ENCODE measurements around the gene CGB7.

The CGB7 gene

GRCh38 chr19:49057636-49058234 lies at the start of gene CGB7:
Gene CGB7, minus strand, starts transcription at chr19:49057749. Its CDS starts 2,374 bp downstream, at chr19:49055375.
- DNase-seq = peak; percentile 63

GRCh38 chr19:49106648-49107135 lies 49.1 kb upstream of the CGB7 start:
- DNase-seq = peak; percentile 55

- peak; percentile 66 for DNase-seq
Measured at GRCh38 chr19:49104229-49104864, 46.8 kb upstream of the CGB7 start.

- no peak for DNase-seq
Measured at GRCh38 chr19:49103331-49104085, 46.0 kb upstream of the CGB7 start.

GRCh38 chr19:49102303-49102702 lies 44.8 kb upstream of the CGB7 start:
- no peak for DNase-seq

GRCh38 chr19:49101160-49101559 lies 43.6 kb upstream of the CGB7 start:
- DNase-seq = no peak

GRCh38 chr19:49098795-49099194 lies 41.2 kb upstream of the CGB7 start:
- no peak for DNase-seq

GRCh38 chr19:49097453-49098288 lies 40.1 kb upstream of the CGB7 start:
- peak; percentile 80 for DNase-seq

- DNase-seq = peak; percentile 62
Measured at GRCh38 chr19:49094505-49095482, 37.2 kb upstream of the CGB7 start.

GRCh38 chr19:49092686-49093085 lies 35.1 kb upstream of the CGB7 start:
- DNase-seq = no peak

- no peak for DNase-seq
Measured at GRCh38 chr19:49091391-49092038, 34.0 kb upstream of the CGB7 start.

GRCh38 chr19:49086296-49086695 lies 28.7 kb upstream of the CGB7 start:
- DNase-seq = no peak

- no peak for DNase-seq
Measured at GRCh38 chr19:49085868-49086232, 28.3 kb upstream of the CGB7 start.

GRCh38 chr19:49085020-49085867 lies 27.7 kb upstream of the CGB7 start, which contains the start of gene SNRNP70:
Gene SNRNP70, plus strand, starts transcription at chr19:49085451. Its CDS starts 964 bp downstream, at chr19:49086415.
- peak; percentile 99 for DNase-seq

GRCh38 chr19:49084206-49085019 lies 26.9 kb upstream of the CGB7 start:
- DNase-seq = no peak

GRCh38 chr19:49081273-49081672 lies 23.7 kb upstream of the CGB7 start:
- DNase-seq = no peak

GRCh38 chr19:49080392-49080791 lies 22.8 kb upstream of the CGB7 start:
- no peak for DNase-seq

- DNase-seq = peak; percentile 76
Measured at GRCh38 chr19:49074869-49075268, 17.3 kb upstream of the CGB7 start.
